PC-9 (cell line): ENCODE results near the gene GUK1.

Experiments used
- EZH2 ChIP-seq: fragments of 200-600 bp; sonication (generic); IDR thresholded peaks from 2 replicates; pipeline ENCODE4 v1.8.0; 2017; ENCODE audit warnings: antibody characterized with exemption, low read depth
- TF ChIP-seq, protein P1 (sequence below): fragments of 200-600 bp; sonication (generic); conservative IDR thresholded peaks from 2 replicates; pipeline ENCODE4 v1.6.1; 2017; ENCODE audit warnings: mixed run types, antibody characterized with exemption, mild to moderate bottlenecking, moderate library complexity

DNA sequence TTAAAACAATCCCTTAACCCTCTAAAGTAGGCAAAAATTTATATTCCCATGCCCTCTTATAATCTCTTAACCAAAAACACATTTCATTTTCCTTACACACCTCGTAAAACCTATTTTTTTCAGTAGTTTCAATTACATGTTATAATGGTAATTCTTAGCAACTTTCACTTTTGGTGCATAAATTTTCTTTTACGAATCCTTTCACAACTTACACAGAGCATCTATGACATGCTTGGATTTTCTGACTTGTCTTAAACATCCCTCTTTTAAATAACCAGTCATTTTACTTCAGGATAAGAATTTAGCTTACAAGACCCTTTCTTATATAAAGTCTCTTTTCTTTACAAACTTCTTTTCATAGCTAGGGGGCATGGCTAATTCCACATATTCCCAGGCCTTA, 22.0 kb upstream of the GUK1 start:
- TF ChIP-seq, protein P1, sequence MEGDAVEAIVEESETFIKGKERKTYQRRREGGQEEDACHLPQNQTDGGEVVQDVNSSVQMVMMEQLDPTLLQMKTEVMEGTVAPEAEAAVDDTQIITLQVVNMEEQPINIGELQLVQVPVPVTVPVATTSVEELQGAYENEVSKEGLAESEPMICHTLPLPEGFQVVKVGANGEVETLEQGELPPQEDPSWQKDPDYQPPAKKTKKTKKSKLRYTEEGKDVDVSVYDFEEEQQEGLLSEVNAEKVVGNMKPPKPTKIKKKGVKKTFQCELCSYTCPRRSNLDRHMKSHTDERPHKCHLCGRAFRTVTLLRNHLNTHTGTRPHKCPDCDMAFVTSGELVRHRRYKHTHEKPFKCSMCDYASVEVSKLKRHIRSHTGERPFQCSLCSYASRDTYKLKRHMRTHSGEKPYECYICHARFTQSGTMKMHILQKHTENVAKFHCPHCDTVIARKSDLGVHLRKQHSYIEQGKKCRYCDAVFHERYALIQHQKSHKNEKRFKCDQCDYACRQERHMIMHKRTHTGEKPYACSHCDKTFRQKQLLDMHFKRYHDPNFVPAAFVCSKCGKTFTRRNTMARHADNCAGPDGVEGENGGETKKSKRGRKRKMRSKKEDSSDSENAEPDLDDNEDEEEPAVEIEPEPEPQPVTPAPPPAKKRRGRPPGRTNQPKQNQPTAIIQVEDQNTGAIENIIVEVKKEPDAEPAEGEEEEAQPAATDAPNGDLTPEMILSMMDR: no peak
- no peak for TF ChIP-seq EZH2
